NT2/D1 (cell line): Measurements from ENCODE around the gene RASAL2.

Experiments
- YY1 ChIP-seq: IDR thresholded peaks from 2 replicates; pipeline ENCODE4 v1.6.1; 2011; ENCODE audit not compliant: insufficient read length, insufficient read depth
- ZNF274 ChIP-seq: IDR thresholded peaks from 2 replicates; pipeline ENCODE4 v1.6.1; 2011; ENCODE audit warnings: mild to moderate bottlenecking, low read depth, low read length

- no peak for TF ChIP-seq ZNF274
- TF ChIP-seq YY1, result no peak
Measured at GRCh38 chr1:178107823-178108222, 13.9 kb downstream of the RASAL2 start.
